PFSK-1 (cell line): ENCODE results near the gene SPATA33.

Experiments used
- FOXP2 ChIP-seq: optimal IDR thresholded peaks from 2 replicates; pipeline ENCODE3; 2011; ENCODE audit warnings: borderline replicate concordance, control low read depth, inconsistent platforms; ENCODE audit not compliant: insufficient read depth; ENCODE audit errors: extremely low read length, extremely low read depth
- POLR2AphosphoS5 ChIP-seq: IDR thresholded peaks from 2 replicates; pipeline ENCODE4 v1.6.1; 2012; ENCODE audit warnings: low read depth, mild to moderate bottlenecking, control low read depth, low read length, moderate library complexity
- REST ChIP-seq, 2 experiments: IDR thresholded peaks; 2 replicates each; pipeline versions ENCODE4 v1.6.1 to v1.8.0; 2011 to 2012; ENCODE audit warnings: low read depth in 2 of 2, low read length in 2 of 2, control low read depth in 1 of 2, inconsistent platforms in 1 of 2, mild to moderate bottlenecking in 1 of 2, moderate library complexity in 1 of 2; ENCODE audit not compliant: insufficient read depth in 1 of 2
- TAF1 ChIP-seq: IDR thresholded peaks from 2 replicates; pipeline ENCODE4 v1.6.1; 2012; ENCODE audit warnings: low read length, control low read depth, borderline replicate concordance; ENCODE audit not compliant: insufficient read depth

DNA sequence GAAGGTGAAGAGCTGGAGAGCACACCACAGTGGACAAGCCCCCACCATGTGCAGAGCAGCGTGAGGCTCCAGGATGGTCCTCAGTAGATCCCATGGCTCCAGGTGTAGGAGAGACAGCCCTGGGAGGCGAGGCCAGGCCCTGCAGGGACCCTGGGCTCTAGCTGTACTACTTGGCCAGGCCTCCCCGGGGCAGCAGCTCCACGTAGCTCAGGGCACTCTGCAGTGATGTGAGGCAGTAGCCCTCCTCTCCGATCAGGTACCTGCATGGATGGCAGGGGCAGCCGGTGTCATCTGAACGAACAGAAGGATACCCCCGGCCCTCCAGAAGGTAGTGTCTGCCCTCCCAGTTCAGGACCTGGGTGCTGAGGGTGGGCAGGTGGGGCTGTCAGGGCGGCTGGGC is 50.1 kb downstream of the SPATA33 start:
- TF ChIP-seq FOXP2 (no peak), REST (IDR thresholded peaks at IDR 0.05; ENCODE audit: insufficient read depth in 1 of 2, low read depth in 2 of 2, low read length in 2 of 2) (no peak), POLR2AphosphoS5 (no peak), TAF1 (no peak)
